GM18867 (cell line): ENCODE measurements around the gene ABHD16A.
"Not testable (repeated sequence)": the region's sequence is repeated elsewhere in the genome, so short reads cannot be mapped to it uniquely, and the experiment has no call there.

Experiments
- ATAC-seq: cut with Tn5 transposase; IDR thresholded peaks from one replicate; pipeline ENCODE4 v1.9.1; 2021; ENCODE audit warnings: mild to moderate bottlenecking, moderate library complexity; ENCODE audit not compliant: unreplicated experiment

Gene ABHD16A

GRCh38 chr6:31715022-31715958 is 12.2 kb upstream of the ABHD16A start, which contains the start of gene LY6G6D:
Gene LY6G6D, plus strand, starts transcription at chr6:31715348. Its CDS starts 8 bp downstream, at chr6:31715356.
- no peak for ATAC-seq

- ATAC-seq, result no peak
Measured at GRCh38 chr6:31713991-31714684, 11.0 kb upstream of the ABHD16A start.

- no peak for ATAC-seq
Measured at GRCh38 chr6:31713465-31713864, 10.3 kb upstream of the ABHD16A start.

- ATAC-seq, result no peak
Measured at GRCh38 chr6:31712296-31712695, 9.2 kb upstream of the ABHD16A start.

GRCh38 chr6:31711233-31711632 is 8.1 kb upstream of the ABHD16A start:
- no peak for ATAC-seq

GRCh38 chr6:31710523-31711219 is 7.5 kb upstream of the ABHD16A start:
- no peak for ATAC-seq

GRCh38 chr6:31709157-31709556 is 6.0 kb upstream of the ABHD16A start:
- ATAC-seq, result not testable (repeated sequence)

GRCh38 chr6:31708224-31708623 is 5.1 kb upstream of the ABHD16A start:
- no peak for ATAC-seq

- ATAC-seq, result no peak
Measured at GRCh38 chr6:31707701-31708100, 4.6 kb upstream of the ABHD16A start.

GRCh38 chr6:31706599-31706998 is 3.5 kb upstream of the ABHD16A start, which contains the start of gene LY6G6F:
Gene LY6G6F, plus strand, starts transcription at chr6:31706866. Its CDS starts 41 bp downstream, at chr6:31706907.
- no peak for ATAC-seq

- ATAC-seq, result no peak
Measured at GRCh38 chr6:31705931-31706330, 2.8 kb upstream of the ABHD16A start.

- ATAC-seq, result peak; percentile 3
Measured at GRCh38 chr6:31702405-31702818, 712 bp downstream of the ABHD16A start.

GRCh38 chr6:31701666-31702404 is 1.3 kb downstream of the ABHD16A start:
- no peak for ATAC-seq

- ATAC-seq, result no peak
Measured at GRCh38 chr6:31700740-31701401, 2.3 kb downstream of the ABHD16A start.

- no peak for ATAC-seq
Measured at GRCh38 chr6:31697555-31697954, 5.6 kb downstream of the ABHD16A start.

- ATAC-seq, result no peak
Measured at GRCh38 chr6:31693535-31693934, 9.6 kb downstream of the ABHD16A start.

- no peak for ATAC-seq
Measured at GRCh38 chr6:31692886-31693285, 10.2 kb downstream of the ABHD16A start.

- ATAC-seq, result no peak
Measured at GRCh38 chr6:31692353-31692752, 10.8 kb downstream of the ABHD16A start.

- no peak for ATAC-seq
Measured at GRCh38 chr6:31691564-31692108, 11.5 kb downstream of the ABHD16A start.

- no peak for ATAC-seq
Measured at GRCh38 chr6:31691078-31691463, 12.1 kb downstream of the ABHD16A start.
